D721Med (cell line): ENCODE data around the gene DOCK11.

Experiments
- DNase-seq: peaks from one replicate; pipeline ENCODE4 v3.0.0; 2011; ENCODE audit warnings: low spot score; ENCODE audit not compliant: insufficient read length
- FAIRE-seq: peaks from 2 replicates; lab custom pipeline; 2011; peaks lifted over from hg19 to GRCh38; lab: Jason Lieb, UNC
- TF ChIP-seq, protein P1 (sequence below): IDR thresholded peaks from 2 replicates; pipeline ENCODE4 v1.5.1; 2012; ENCODE audit warnings: mild to moderate bottlenecking, control low read depth; ENCODE audit not compliant: insufficient read depth; ENCODE audit errors: missing control alignments

The DOCK11 gene

GRCh38 chrX:118530219-118530911, 34.8 kb downstream of the DOCK11 start:
- TF ChIP-seq, protein P1, sequence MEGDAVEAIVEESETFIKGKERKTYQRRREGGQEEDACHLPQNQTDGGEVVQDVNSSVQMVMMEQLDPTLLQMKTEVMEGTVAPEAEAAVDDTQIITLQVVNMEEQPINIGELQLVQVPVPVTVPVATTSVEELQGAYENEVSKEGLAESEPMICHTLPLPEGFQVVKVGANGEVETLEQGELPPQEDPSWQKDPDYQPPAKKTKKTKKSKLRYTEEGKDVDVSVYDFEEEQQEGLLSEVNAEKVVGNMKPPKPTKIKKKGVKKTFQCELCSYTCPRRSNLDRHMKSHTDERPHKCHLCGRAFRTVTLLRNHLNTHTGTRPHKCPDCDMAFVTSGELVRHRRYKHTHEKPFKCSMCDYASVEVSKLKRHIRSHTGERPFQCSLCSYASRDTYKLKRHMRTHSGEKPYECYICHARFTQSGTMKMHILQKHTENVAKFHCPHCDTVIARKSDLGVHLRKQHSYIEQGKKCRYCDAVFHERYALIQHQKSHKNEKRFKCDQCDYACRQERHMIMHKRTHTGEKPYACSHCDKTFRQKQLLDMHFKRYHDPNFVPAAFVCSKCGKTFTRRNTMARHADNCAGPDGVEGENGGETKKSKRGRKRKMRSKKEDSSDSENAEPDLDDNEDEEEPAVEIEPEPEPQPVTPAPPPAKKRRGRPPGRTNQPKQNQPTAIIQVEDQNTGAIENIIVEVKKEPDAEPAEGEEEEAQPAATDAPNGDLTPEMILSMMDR = no peak
- DNase-seq = no peak
- no peak for FAIRE-seq

DNA sequence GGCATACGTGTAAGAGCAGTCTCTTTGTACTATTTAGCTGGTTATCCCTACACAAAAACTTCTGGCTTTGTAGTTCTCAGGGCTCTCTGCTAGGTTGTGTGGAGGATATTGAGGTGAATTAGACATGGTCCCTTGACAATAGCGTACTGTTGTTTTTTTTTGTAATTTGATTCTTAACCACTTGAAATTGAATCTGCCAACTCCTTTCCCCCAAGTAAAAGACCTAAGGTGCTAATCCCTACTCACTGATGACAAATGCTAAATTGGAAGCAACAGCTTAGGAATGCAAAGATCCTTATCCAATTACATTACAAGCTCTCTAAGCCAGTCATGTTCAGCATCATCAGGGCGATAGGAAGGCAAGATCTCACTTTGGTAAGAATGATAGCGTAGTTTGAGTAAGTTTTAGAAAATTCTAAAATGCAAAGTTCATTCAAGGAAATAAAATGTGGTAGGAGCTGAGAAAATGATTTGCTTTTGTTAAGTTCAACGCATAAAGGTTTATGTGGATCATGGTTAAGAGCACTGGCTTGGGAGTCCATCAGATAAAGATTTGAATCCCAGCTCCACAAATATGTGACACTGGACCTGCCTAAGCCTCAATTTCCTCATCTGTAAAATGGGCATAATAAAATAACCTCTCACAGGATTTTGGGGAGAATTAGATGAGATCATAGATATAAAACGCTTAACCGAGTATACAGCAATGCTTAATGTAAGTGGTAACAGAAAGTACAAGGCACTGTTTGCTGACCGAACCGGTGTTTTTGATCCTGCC, 39.3 kb downstream of the DOCK11 start:
- DNase-seq (no peak), FAIRE-seq (peak; percentile 98)
- TF ChIP-seq, protein P1 = no peak

- FAIRE-seq = no peak
- TF ChIP-seq, protein P1 = no peak
- no peak for DNase-seq
These were observed 40.6 kb downstream of the DOCK11 start for GRCh38 chrX:118536204-118536603.

DNA sequence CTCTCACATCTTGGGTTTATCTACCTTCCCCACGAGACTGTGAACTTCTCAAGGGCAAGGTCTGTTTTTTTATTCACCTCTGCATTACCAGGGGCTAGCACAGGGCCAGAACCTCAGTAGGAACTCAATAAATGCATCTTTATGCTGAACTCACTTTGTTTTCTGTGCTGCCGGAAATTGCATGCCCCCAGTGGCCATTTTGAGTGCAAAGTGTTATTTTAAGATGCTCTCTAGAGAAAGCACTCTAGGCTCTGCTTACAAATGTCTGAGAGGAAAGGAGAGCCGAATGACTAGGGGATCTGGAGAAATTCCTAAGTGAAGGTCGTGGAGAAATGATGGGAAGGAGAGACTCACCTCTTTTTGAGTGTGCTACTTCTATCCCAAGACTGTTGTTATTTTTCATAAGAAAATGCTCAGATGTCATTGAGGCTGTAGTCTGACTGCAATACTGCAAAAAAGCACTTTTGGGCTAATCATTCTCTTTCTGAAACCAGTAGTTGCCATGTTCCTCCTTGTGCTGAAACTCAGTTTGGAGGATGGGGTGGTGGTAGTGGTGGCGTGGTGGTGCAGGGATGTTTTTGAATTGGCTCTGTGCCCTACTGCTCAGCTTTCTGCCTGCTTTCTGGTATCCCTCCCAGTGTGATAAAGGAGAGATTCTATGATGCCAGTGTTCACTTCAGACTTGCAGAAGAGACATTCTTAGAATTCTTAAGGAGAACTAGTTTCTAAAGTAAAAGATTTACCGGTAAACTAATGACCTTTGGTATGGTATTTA, 41.3 kb downstream of the DOCK11 start:
- FAIRE-seq (no peak), DNase-seq (no peak)
- TF ChIP-seq, protein P1 = peak; percentile 27

DNA sequence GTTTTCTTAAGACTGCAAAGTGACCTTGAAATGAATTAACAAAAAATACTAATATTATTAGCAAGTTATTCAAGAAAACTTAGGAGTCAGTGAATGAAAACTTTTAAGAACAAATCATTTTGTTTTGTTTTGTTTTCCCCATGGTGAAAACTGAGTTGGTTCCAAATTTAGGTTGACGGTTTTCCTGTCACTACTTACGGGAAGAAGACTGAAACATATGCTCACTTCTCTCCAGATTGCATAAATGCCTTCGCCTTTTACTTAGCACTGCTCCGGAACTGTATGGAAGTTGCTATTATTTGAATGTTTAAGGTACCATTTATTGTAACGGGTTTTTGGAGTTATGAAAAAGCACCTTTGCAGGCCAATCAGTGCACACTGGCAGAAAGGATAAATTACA, 42.8 kb downstream of the DOCK11 start:
- no peak for FAIRE-seq
- DNase-seq = no peak
- TF ChIP-seq, protein P1 = no peak

DNA sequence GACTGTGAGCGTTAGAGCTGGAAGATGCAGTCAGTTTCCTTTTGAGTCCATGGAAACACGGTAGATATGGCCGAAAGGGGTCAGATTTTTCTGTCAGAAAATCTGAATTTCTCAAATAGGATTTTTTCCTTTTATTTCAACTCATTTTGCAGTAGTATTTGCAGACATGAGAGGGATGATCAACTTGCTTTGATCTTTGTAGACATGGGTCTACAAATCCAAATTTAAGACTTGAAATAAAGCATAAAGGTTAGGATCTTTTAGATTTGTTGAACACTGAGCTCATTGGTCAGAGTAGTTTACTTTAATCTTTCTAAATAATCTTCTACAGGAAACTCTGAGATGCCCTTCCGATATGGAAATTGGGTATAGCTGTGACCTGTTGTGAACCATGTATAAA, 44.7 kb downstream of the DOCK11 start:
- TF ChIP-seq, protein P1 = no peak
- DNase-seq = no peak
- no peak for FAIRE-seq
